Measurements from ENCODE around the gene CUEDC2. TPM values are rescaled to one million over a fixed set of nuclear protein-coding genes. Genes with fewer than 3 reads are reported as not detected.
A peak's percentile ranks its signal among the peaks of the same experiment; 100 is the strongest.

CUEDC2 gene
- total and polyA plus RNA-seq, 10 of the 15 experiments (the other 5 are each of a cell fraction or from before 2014, with no cell fraction given): 20.4 to 121 (median 75.0) TPM

DNA sequence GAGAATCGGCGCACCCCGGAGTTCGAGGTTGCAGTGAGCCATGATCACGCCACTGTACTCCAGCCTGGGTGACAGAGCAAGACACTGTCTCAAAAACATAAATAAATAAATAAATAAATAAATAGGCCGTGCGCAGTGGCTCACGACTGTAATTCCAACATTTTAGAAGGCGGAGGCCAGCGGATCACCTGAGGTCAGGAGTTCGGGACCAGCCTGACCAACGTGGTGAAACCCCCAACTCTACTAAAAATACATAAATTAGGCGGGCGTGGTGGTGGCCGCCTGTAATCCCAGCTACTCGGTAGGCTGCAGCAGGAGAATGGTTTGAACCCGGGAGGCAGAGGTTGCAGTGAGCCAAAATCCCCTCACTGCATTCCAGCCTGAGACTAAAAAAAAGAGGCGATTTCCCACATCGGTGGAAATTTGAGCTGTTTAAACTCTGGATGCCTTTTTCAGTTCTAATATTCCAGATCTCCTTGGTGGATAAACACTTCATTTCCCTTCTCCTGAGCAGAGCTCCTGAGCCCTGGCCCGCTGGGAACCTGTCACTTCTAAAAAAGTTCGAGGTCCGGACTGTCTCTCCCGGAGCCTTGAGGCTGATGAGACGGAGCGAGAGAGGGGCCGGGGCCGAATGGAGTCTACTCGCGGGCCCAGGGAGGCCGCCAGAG lies 38.8 kb downstream of the CUEDC2 start:
- no peak for DNase-seq (ENCODE audit: low read depth, low spot score)
- ChIA-PET SMC1A (ENCODE audit: uncharacterized antibody, unreplicated experiment) (interaction anchor here (0.6 to 3.8 kb wide), 12 partner anchors 8 to 222 kb away, joined by 3 to 23 read pairs (median 4); partner anchors contain the start of gene FBXL15), CTCF (interaction anchor here (0.6 to 9.1 kb wide), 24 partner anchors 9 to 224 kb away, joined by 3 to 90 read pairs (median 4); partner anchors contain the start of genes ACTR1A, C10orf95, ELOVL3 and FBXL15), RAD21 (ENCODE audit: unreplicated experiment) (interaction anchor here (0.7 to 3.1 kb wide), 11 partner anchors 8 to 190 kb away, joined by 3 to 21 read pairs (median 6); partner anchors contain the start of genes ACTR1A, C10orf95, CUEDC2 and FBXL15), POLR2A (interaction anchor here (0.9 to 6.1 kb wide), 13 partner anchors 9 to 279 kb away, joined by 3 to 44 read pairs (median 4); partner anchors contain the start of genes ACTR1A, C10orf95, CUEDC2 and FBXL15)
- 27% methylated on average over 30 of the region's 30 CpGs for WGBS (ENCODE audit: insufficient coverage, insufficient replicate concordance, low lambda C conversion rate, missing lambda C conversion rate)
- peak; percentile 67 for ATAC-seq
- in situ Hi-C loops (cut with MboI) (no loop called here), intact Hi-C loops (cut with micrococcal nuclease; ENCODE audit: unreplicated experiment) (loop anchor here (1.0 to 10.0 kb wide), 6 partner anchors 28 to 251 kb away; partner anchors contain the start of genes SUFU and TRIM8)
- peak overlapping the region; percentile 64 for H3K4me2 ChIP-seq (ENCODE audit: control insufficient read depth, insufficient read depth)
- H3K79me2 ChIP-seq (ENCODE audit: control insufficient read depth, insufficient read depth, low read length): peaks cover 41% of the 10 kb centered on the region
- H2AFZ ChIP-seq (ENCODE audit: control insufficient read depth, low read depth, low read length): peak overlapping the region; percentile 42
- BruUV-seq (replicated peaks): TSS peak; percentile 91
- H3K9me3 ChIP-seq (replicated peaks; ENCODE audit: control insufficient read depth, insufficient read depth, low read length): no peaks in the 10 kb centered on the region; the same call in 2 of the 3 replicates
- peak overlapping the region; percentile 93 for H3K27ac ChIP-seq (ENCODE audit: control insufficient read depth, insufficient read depth)
- H4K20me1 ChIP-seq (ENCODE audit: control insufficient read depth, insufficient read depth): no peaks in the 10 kb centered on the region
- H3K27me3 ChIP-seq (replicated peaks in 1 of 2; ENCODE audit: control insufficient read depth in 2 of 2, insufficient read depth in 2 of 2, low read length in 1 of 2): no peaks in the 10 kb centered on the region
- no peak for FAIRE-seq
- peak overlapping the region; percentile 100 for H3K4me3 ChIP-seq
- H3K36me3 ChIP-seq (ENCODE audit: control insufficient read depth in 2 of 2, insufficient read depth in 2 of 2, low read length in 1 of 2): peaks cover 9 to 14% of the 10 kb centered on the region in 2 experiments
- H3K9ac ChIP-seq (ENCODE audit: control insufficient read depth, insufficient read depth, low read length): peak overlapping the region; percentile 99
- H3K4me1 ChIP-seq (ENCODE audit: control insufficient read depth, insufficient read depth, low read length): peaks cover 17% of the 10 kb centered on the region
- TF ChIP-seq ZNF217 (IDR thresholded peaks at IDR 0.05) (no peak), PAX8 (IDR thresholded peaks at IDR 0.05) (no peak), RAD21 (IDR thresholded peaks at IDR 0.05; ENCODE audit: insufficient read depth, low read depth, low read length) (no peak), SIX5 (IDR thresholded peaks at IDR 0.05; ENCODE audit: low read depth, low read length, severe bottlenecking) (no peak), GABPA (IDR thresholded peaks at IDR 0.05; ENCODE audit: low read depth) (no peak), EGR1 (IDR thresholded peaks at IDR 0.05; ENCODE audit: borderline replicate concordance in 1 of 2, low read depth in 2 of 2, low read length in 2 of 2) (no peak), EED (IDR thresholded peaks at IDR 0.05; ENCODE audit: low read depth) (no peak), ZNF24 (IDR thresholded peaks at IDR 0.05) (no peak), POLR2AphosphoS2 (IDR thresholded peaks at IDR 0.05; ENCODE audit: low read depth, low read length) (no peak), SMC3 (IDR thresholded peaks at IDR 0.05; ENCODE audit: borderline replicate concordance, low read length) (peak; percentile 87; the same call in 1 of the 2 replicates), ATF7 (IDR thresholded peaks at IDR 0.05; ENCODE audit: low read depth) (no peak), FOXM1 (IDR thresholded peaks at IDR 0.05; ENCODE audit: low read depth, low read length) (no peak)
- TF ChIP-seq, protein P1, sequence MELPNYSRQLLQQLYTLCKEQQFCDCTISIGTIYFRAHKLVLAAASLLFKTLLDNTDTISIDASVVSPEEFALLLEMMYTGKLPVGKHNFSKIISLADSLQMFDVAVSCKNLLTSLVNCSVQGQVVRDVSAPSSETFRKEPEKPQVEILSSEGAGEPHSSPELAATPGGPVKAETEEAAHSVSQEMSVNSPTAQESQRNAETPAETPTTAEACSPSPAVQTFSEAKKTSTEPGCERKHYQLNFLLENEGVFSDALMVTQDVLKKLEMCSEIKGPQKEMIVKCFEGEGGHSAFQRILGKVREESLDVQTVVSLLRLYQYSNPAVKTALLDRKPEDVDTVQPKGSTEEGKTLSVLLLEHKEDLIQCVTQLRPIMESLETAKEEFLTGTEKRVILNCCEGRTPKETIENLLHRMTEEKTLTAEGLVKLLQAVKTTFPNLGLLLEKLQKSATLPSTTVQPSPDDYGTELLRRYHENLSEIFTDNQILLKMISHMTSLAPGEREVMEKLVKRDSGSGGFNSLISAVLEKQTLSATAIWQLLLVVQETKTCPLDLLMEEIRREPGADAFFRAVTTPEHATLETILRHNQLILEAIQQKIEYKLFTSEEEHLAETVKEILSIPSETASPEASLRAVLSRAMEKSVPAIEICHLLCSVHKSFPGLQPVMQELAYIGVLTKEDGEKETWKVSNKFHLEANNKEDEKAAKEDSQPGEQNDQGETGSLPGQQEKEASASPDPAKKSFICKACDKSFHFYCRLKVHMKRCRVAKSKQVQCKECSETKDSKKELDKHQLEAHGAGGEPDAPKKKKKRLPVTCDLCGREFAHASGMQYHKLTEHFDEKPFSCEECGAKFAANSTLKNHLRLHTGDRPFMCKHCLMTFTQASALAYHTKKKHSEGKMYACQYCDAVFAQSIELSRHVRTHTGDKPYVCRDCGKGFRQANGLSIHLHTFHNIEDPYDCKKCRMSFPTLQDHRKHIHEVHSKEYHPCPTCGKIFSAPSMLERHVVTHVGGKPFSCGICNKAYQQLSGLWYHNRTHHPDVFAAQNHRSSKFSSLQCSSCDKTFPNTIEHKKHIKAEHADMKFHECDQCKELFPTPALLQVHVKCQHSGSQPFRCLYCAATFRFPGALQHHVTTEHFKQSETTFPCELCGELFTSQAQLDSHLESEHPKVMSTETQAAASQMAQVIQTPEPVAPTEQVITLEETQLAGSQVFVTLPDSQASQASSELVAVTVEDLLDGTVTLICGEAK (IDR thresholded peaks at IDR 0.05; ENCODE audit: borderline replicate concordance): peak; percentile 54; the same call in 1 of the 2 replicates
- TF ChIP-seq, protein P2, sequence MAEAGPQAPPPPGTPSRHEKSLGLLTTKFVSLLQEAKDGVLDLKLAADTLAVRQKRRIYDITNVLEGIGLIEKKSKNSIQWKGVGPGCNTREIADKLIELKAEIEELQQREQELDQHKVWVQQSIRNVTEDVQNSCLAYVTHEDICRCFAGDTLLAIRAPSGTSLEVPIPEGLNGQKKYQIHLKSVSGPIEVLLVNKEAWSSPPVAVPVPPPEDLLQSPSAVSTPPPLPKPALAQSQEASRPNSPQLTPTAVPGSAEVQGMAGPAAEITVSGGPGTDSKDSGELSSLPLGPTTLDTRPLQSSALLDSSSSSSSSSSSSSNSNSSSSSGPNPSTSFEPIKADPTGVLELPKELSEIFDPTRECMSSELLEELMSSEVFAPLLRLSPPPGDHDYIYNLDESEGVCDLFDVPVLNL (IDR thresholded peaks at IDR 0.05; ENCODE audit: low read depth, low read length): 0 out of 2 replicates have a peak, but pooled peaks have one; percentile 40
- TF ChIP-seq, protein P3, sequence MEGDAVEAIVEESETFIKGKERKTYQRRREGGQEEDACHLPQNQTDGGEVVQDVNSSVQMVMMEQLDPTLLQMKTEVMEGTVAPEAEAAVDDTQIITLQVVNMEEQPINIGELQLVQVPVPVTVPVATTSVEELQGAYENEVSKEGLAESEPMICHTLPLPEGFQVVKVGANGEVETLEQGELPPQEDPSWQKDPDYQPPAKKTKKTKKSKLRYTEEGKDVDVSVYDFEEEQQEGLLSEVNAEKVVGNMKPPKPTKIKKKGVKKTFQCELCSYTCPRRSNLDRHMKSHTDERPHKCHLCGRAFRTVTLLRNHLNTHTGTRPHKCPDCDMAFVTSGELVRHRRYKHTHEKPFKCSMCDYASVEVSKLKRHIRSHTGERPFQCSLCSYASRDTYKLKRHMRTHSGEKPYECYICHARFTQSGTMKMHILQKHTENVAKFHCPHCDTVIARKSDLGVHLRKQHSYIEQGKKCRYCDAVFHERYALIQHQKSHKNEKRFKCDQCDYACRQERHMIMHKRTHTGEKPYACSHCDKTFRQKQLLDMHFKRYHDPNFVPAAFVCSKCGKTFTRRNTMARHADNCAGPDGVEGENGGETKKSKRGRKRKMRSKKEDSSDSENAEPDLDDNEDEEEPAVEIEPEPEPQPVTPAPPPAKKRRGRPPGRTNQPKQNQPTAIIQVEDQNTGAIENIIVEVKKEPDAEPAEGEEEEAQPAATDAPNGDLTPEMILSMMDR (IDR thresholded peaks at IDR 0.05 in 2 of 3, conservative IDR thresholded peaks at IDR 0.05 in 1 of 3; ENCODE audit: control insufficient read depth in 2 of 3, extremely low read depth in 1 of 3, insufficient read depth in 1 of 3, low read depth in 3 of 3, low read length in 3 of 3): peak in 1 of 3 experiments; percentile 97; a peak in 4 of 6 replicates
